Activated T-helper 1 cell treated with anti-CD3 and anti-CD28 coated beads, Interleukin-2, amount 50 U/mL, for 16 hours (primary cell): ENCODE measurements around the gene FPGS.

ENCODE experiments used
- DNase-seq, 2 donors: peaks; one replicate each; pipeline ENCODE4 v3.0.0-alpha.2; 2020; ENCODE audit warnings: low read depth in 1 of 2, low spot score in 1 of 2

FPGS gene

GRCh38 chr9:127810378-127811187 lies 7.9 kb downstream of the FPGS start:
- no peak for DNase-seq

- DNase-seq, result no peak
These were observed 9.3 kb downstream of the FPGS start for GRCh38 chr9:127812011-127812410.

- no peak for DNase-seq
These were observed 10.4 kb downstream of the FPGS start for GRCh38 chr9:127812936-127813675.

GRCh38 chr9:127813686-127814226 lies 11.1 kb downstream of the FPGS start:
- no peak for DNase-seq

GRCh38 chr9:127814619-127815511 lies 12.2 kb downstream of the FPGS start:
- DNase-seq, result no peak

- DNase-seq, result no peak
These were observed 13.1 kb downstream of the FPGS start for GRCh38 chr9:127815512-127816361.

GRCh38 chr9:127816362-127816725 lies 13.7 kb downstream of the FPGS start:
- no peak for DNase-seq

GRCh38 chr9:127816728-127817127 lies 14.0 kb downstream of the FPGS start:
- DNase-seq, result no peak

- no peak for DNase-seq
These were observed 15.3 kb downstream of the FPGS start for GRCh38 chr9:127817881-127818434.

- no peak for DNase-seq
These were observed 15.9 kb downstream of the FPGS start for GRCh38 chr9:127818574-127818973.

GRCh38 chr9:127822108-127822507 lies 19.4 kb downstream of the FPGS start:
- DNase-seq, result no peak

GRCh38 chr9:127825319-127826051 lies 22.8 kb downstream of the FPGS start:
- no peak for DNase-seq

GRCh38 chr9:127826253-127826913 lies 23.7 kb downstream of the FPGS start:
- no peak for DNase-seq

- DNase-seq, result no peak
These were observed 25.8 kb downstream of the FPGS start for GRCh38 chr9:127828262-127829031.

GRCh38 chr9:127829205-127829906 lies 26.7 kb downstream of the FPGS start:
- DNase-seq, result no peak

GRCh38 chr9:127832248-127832647 lies 29.6 kb downstream of the FPGS start:
- DNase-seq, result no peak

GRCh38 chr9:127833555-127833954 lies 30.9 kb downstream of the FPGS start:
- DNase-seq, result no peak
